ENCODE results near the gene C17orf50. TPM values are rescaled to one million over a fixed set of nuclear protein-coding genes. Genes with fewer than 3 reads are reported as not detected.

Gene C17orf50
- total and polyA plus RNA-seq, 2 of the 13 experiments (the other 11 are each of a cell fraction or from before 2014, with no cell fraction given) = not detected

DNA sequence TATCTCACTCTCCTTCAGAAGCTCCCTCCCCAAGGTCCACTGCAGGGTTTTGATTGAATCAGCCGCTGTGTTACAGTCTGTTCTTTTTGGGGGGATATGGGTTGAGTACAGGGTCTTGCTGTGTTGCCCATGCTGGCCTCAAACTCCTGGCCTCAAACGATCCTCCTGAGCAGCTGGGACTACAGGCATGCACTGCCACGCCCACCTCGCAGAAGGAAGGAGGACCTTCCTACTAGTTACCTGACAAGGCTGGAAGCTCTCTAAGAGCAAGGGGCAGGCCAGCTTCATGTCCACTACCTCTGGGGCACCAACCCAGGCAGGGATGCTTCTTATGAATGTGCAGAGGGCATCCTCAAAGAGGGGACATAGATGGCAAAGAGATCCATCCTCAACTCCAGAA lies 36.7 kb downstream of the C17orf50 start:
- intact Hi-C loops (cut with micrococcal nuclease; ENCODE audit: unreplicated experiment) (no loop called here), in situ Hi-C loops (cut with HindIII; ENCODE audit: extremely low pct_ligation_motif_present, low pct_unique_long_range_greater_than_20kb) (no loop called here)
- Histone ChIP-seq H3K27me3 (ENCODE audit: control insufficient read depth in 1 of 2, insufficient read depth in 2 of 2, low read length in 2 of 2) (peaks cover 13 to 58% of the 10 kb centered on the region in 2 experiments; a peak in 4 of 5 replicates), H3K36me3 (replicated peaks in 1 of 2; ENCODE audit: control insufficient read depth in 1 of 2, insufficient read depth in 2 of 2, low read length in 2 of 2) (no peaks in the 10 kb centered on the region), H3K4me3 (replicated peaks in 1 of 3; ENCODE audit: insufficient read depth in 1 of 3, low read depth in 2 of 3, low read length in 3 of 3) (no peak overlapping the region), H2AFZ (ENCODE audit: low read length) (no peak overlapping the region), H3K4me2 (ENCODE audit: low read depth, low read length) (no peak overlapping the region), H3K4me1 (ENCODE audit: insufficient read depth, low read length) (peaks cover 6% of the 10 kb centered on the region; the same call in 1 of the 2 replicates), H3K27ac (ENCODE audit: extremely low read length, insufficient read depth, low read length) (no peak overlapping the region), H3K79me2 (ENCODE audit: insufficient read depth, low read length) (no peaks in the 10 kb centered on the region), H3K9me3 (ENCODE audit: low read length) (no peaks in the 10 kb centered on the region), H4K20me1 (ENCODE audit: insufficient read depth, low read length) (no peaks in the 10 kb centered on the region), H3K9ac (ENCODE audit: insufficient read depth, low read depth, low read length) (no peak overlapping the region)
- BruUV-seq (replicated peaks) = no TSS peak
- ChIA-PET POLR2A (no interaction called here), CTCF (ENCODE audit: low intra/inter-chr PET ratio, low total read pairs) (no interaction called here)
- no peak for FAIRE-seq
- no peak for DNase-seq (ENCODE audit: low spot score)
- TF ChIP-seq CC2D1A (CRISPR knock-in tag; IDR thresholded peaks at IDR 0.05) (no peak), ZNF12 (CRISPR knock-in tag; IDR thresholded peaks at IDR 0.05) (no peak), SMARCE1 (IDR thresholded peaks at IDR 0.05; ENCODE audit: borderline replicate concordance) (no peak), ZNF850 (CRISPR knock-in tag; conservative IDR thresholded peaks at IDR 0.05) (no peak), SATB2 (CRISPR knock-in tag; IDR thresholded peaks at IDR 0.05) (no peak), ZNF772 (CRISPR knock-in tag; IDR thresholded peaks at IDR 0.05) (no peak), ZNF614 (CRISPR knock-in tag; IDR thresholded peaks at IDR 0.05; ENCODE audit: borderline replicate concordance) (no peak)
- TF ChIP-seq, protein P1, sequence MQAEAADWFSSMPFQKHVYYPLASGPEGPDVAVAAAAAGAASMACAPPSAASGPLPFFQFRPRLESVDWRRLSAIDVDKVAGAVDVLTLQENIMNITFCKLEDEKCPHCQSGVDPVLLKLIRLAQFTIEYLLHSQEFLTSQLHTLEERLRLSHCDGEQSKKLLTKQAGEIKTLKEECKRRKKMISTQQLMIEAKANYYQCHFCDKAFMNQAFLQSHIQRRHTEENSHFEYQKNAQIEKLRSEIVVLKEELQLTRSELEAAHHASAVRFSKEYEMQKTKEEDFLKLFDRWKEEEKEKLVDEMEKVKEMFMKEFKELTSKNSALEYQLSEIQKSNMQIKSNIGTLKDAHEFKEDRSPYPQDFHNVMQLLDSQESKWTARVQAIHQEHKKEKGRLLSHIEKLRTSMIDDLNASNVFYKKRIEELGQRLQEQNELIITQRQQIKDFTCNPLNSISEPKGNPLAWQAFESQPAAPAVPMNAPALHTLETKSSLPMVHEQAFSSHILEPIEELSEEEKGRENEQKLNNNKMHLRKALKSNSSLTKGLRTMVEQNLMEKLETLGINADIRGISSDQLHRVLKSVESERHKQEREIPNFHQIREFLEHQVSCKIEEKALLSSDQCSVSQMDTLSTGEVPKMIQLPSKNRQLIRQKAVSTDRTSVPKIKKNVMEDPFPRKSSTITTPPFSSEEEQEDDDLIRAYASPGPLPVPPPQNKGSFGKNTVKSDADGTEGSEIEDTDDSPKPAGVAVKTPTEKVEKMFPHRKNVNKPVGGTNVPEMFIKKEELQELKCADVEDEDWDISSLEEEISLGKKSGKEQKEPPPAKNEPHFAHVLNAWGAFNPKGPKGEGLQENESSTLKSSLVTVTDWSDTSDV (CRISPR knock-in tag; IDR thresholded peaks at IDR 0.05) = no peak
- 20% methylated on average over 2 of the region's 4 CpGs for WGBS (ENCODE audit: low lambda C conversion rate)
- no peak for ATAC-seq
